ENCODE measurements around the gene CNTN4. TPM values are rescaled to one million over a fixed set of nuclear protein-coding genes. Genes with fewer than 3 reads are reported as not detected.

The CNTN4 gene
- polyA plus RNA-seq, 1 donor (not counting 4 experiments of a cell fraction or from before 2014, with no cell fraction given): not detected

DNA sequence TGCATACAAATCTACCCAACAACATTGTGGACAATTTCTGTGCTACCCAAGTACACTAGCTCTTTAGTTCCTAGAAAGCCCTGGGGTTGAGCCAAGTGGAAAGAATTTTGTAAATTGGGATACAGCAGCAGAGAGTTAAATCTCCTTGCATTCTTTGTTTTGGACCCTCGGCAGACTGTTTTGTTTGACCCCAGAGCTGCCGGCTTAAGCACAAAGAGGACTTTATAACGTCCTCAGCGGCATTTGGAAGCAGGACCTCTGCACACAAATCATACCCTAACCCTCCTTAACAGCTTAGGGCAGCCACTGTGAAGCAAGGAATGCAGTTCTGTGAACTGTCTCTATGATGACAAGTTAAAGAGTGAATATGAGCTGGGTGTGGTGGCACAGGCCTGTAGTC lies 415.3 kb downstream of the CNTN4 start:
- H2AFZ ChIP-seq (ENCODE audit: control insufficient read depth, low read length): no peak overlapping the region
- FAIRE-seq: no peak
- H4K20me1 ChIP-seq (ENCODE audit: control insufficient read depth, extremely low read depth, insufficient read depth, low read length): no peaks in the 10 kb centered on the region
- H3K9ac ChIP-seq (ENCODE audit: control insufficient read depth, extremely low read depth, insufficient read depth, low read length): no peak overlapping the region
- TF ChIP-seq, protein P1, sequence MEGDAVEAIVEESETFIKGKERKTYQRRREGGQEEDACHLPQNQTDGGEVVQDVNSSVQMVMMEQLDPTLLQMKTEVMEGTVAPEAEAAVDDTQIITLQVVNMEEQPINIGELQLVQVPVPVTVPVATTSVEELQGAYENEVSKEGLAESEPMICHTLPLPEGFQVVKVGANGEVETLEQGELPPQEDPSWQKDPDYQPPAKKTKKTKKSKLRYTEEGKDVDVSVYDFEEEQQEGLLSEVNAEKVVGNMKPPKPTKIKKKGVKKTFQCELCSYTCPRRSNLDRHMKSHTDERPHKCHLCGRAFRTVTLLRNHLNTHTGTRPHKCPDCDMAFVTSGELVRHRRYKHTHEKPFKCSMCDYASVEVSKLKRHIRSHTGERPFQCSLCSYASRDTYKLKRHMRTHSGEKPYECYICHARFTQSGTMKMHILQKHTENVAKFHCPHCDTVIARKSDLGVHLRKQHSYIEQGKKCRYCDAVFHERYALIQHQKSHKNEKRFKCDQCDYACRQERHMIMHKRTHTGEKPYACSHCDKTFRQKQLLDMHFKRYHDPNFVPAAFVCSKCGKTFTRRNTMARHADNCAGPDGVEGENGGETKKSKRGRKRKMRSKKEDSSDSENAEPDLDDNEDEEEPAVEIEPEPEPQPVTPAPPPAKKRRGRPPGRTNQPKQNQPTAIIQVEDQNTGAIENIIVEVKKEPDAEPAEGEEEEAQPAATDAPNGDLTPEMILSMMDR (optimal IDR thresholded peaks at IDR 0.05 in 1 of 3, IDR thresholded peaks at IDR 0.05 in 1 of 3, conservative IDR thresholded peaks at IDR 0.05 in 1 of 3; ENCODE audit: extremely low read depth in 1 of 3, insufficient read depth in 2 of 3, low read length in 3 of 3): no peak
- TF ChIP-seq EZH2 (IDR thresholded peaks at IDR 0.05; ENCODE audit: low read length): no peak
- H3K79me2 ChIP-seq (ENCODE audit: control insufficient read depth, insufficient read depth, low read length): no peaks in the 10 kb centered on the region
- no peak overlapping the region for H3K4me2 ChIP-seq (ENCODE audit: control insufficient read depth, extremely low read depth, insufficient read depth, low read depth, low read length)
- no peaks in the 10 kb centered on the region for H3K36me3 ChIP-seq (ENCODE audit: control insufficient read depth in 2 of 2, extremely low read depth in 1 of 2, insufficient read depth in 2 of 2, low read length in 2 of 2)
- H3K4me3 ChIP-seq (ENCODE audit: control insufficient read depth in 2 of 3, extremely low read depth in 1 of 3, insufficient read depth in 2 of 3, low read depth in 1 of 3, low read length in 3 of 3): no peak overlapping the region
- no peaks in the 10 kb centered on the region for H3K9me1 ChIP-seq (ENCODE audit: control insufficient read depth, extremely low read depth, insufficient read depth, low read length)
- H3K9me3 ChIP-seq (ENCODE audit: control insufficient read depth, low read depth, low read length): no peaks in the 10 kb centered on the region
- DNase-seq (ENCODE audit: low read depth, low spot score): no peak
- no peaks in the 10 kb centered on the region for H3K27me3 ChIP-seq (ENCODE audit: control insufficient read depth, extremely low read depth, insufficient read depth, low read length)
- no peak overlapping the region for H3K27ac ChIP-seq (ENCODE audit: control insufficient read depth, insufficient read depth, low read length)
- no peaks in the 10 kb centered on the region for H3K4me1 ChIP-seq (ENCODE audit: control insufficient read depth, extremely low read depth, insufficient read depth, low read length)
- dilution Hi-C loops (cut with MboI; ENCODE audit: extremely low pct_ligation_motif_present, low sequenced_read_pairs): no loop called here

- TF ChIP-seq, protein P1 (optimal IDR thresholded peaks at IDR 0.05 in 1 of 3, IDR thresholded peaks at IDR 0.05 in 1 of 3, conservative IDR thresholded peaks at IDR 0.05 in 1 of 3; ENCODE audit: extremely low read depth in 1 of 3, insufficient read depth in 2 of 3, low read length in 3 of 3): no peak
- no peak for TF ChIP-seq EZH2 (IDR thresholded peaks at IDR 0.05; ENCODE audit: low read length)
- DNase-seq (ENCODE audit: low read depth, low spot score): no peak
- Histone ChIP-seq H3K27ac (ENCODE audit: control insufficient read depth, insufficient read depth, low read length) (no peak overlapping the region), H3K4me3 (ENCODE audit: control insufficient read depth in 2 of 3, extremely low read depth in 1 of 3, insufficient read depth in 2 of 3, low read depth in 1 of 3, low read length in 3 of 3) (no peak overlapping the region), H3K27me3 (ENCODE audit: control insufficient read depth, extremely low read depth, insufficient read depth, low read length) (no peaks in the 10 kb centered on the region), H3K36me3 (ENCODE audit: control insufficient read depth in 2 of 2, extremely low read depth in 1 of 2, insufficient read depth in 2 of 2, low read length in 2 of 2) (no peaks in the 10 kb centered on the region), H4K20me1 (ENCODE audit: control insufficient read depth, extremely low read depth, insufficient read depth, low read length) (no peaks in the 10 kb centered on the region), H3K9me3 (ENCODE audit: control insufficient read depth, low read depth, low read length) (no peaks in the 10 kb centered on the region), H3K79me2 (ENCODE audit: control insufficient read depth, insufficient read depth, low read length) (no peaks in the 10 kb centered on the region), H2AFZ (ENCODE audit: control insufficient read depth, low read length) (no peak overlapping the region), H3K9me1 (ENCODE audit: control insufficient read depth, extremely low read depth, insufficient read depth, low read length) (no peaks in the 10 kb centered on the region), H3K4me1 (ENCODE audit: control insufficient read depth, extremely low read depth, insufficient read depth, low read length) (no peaks in the 10 kb centered on the region), H3K4me2 (ENCODE audit: control insufficient read depth, extremely low read depth, insufficient read depth, low read depth, low read length) (no peak overlapping the region), H3K9ac (ENCODE audit: control insufficient read depth, extremely low read depth, insufficient read depth, low read length) (no peak overlapping the region)
- no peak for FAIRE-seq
- dilution Hi-C loops (cut with MboI; ENCODE audit: extremely low pct_ligation_motif_present, low sequenced_read_pairs): no loop called here
Measured at GRCh38 chr3:2516762-2517441, 418.2 kb downstream of the CNTN4 start.

Data from keratinocyte (primary cell).